Endothelial cell of umbilical vein (primary cell): ENCODE data around the gene GPR161. TPM values are rescaled to one million over a fixed set of nuclear protein-coding genes. Genes with fewer than 3 reads are reported as not detected.

Experiments
- BruUV-seq: library from RNA; stranded (reverse); fragments of 400-500 nt; replicated peaks from 2 replicates; lab custom pipeline; 2021; lab: Mats Ljungman, UMichigan
- CTCF ChIA-PET: fragments of 300-600, 350-600 bp; sonication (Branson Sonifier 250); formaldehyde crosslinking; loops from one replicate; lab custom pipeline; 2021; ENCODE audit warnings: antibody characterized with exemption, inconsistent platforms; lab: Charles Lee
- POLR2A ChIA-PET: fragments of 300-600, 350-600 bp; sonication (Branson Sonifier 250); formaldehyde crosslinking; loops from one replicate; lab custom pipeline; 2021; ENCODE audit warnings: antibody characterized with exemption, inconsistent platforms; lab: Charles Lee
- DNase-seq: peaks from one replicate; pipeline ENCODE4 v3.0.0-alpha.2; 2011; ENCODE audit warnings: low read depth, low spot score
- FAIRE-seq: peaks from 2 replicates; lab custom pipeline; 2011; peaks lifted over from hg19 to GRCh38; lab: Jason Lieb, UNC
- H2AFZ ChIP-seq: 2 replicates; pipeline ENCODE4 v1.6.0; 2012; ENCODE audit warnings: low read depth, low read length, control low read depth, inconsistent platforms
- H3K27ac ChIP-seq: 2 replicates; pipeline ENCODE4 v1.5.1; 2011; ENCODE audit warnings: low read depth, mild to moderate bottlenecking, control low read depth, low read length, moderate library complexity; ENCODE audit not compliant: insufficient read depth
- H3K27me3 ChIP-seq, 2 experiments: 2 replicates each; pipeline versions ENCODE4 v1.6.0 to v1.6.1; 2011; ENCODE audit warnings: low read length in 2 of 2, mixed read lengths in 1 of 2; ENCODE audit not compliant: control insufficient read depth in 2 of 2, insufficient read depth in 2 of 2
- H3K36me3 ChIP-seq, 2 experiments: 2 replicates in 1 of 2; 3 replicates in 1 of 2; pipeline ENCODE4 v1.5.1; 2011; ENCODE audit warnings: low read length in 2 of 2, mild to moderate bottlenecking in 1 of 2, moderate library complexity in 1 of 2; ENCODE audit not compliant: control insufficient read depth in 2 of 2, insufficient read depth in 2 of 2; ENCODE audit errors: extremely low read depth in 1 of 2
- H3K4me1 ChIP-seq: 3 replicates; pipeline ENCODE4 v1.5.1; 2011; ENCODE audit warnings: mild to moderate bottlenecking, low read length; ENCODE audit not compliant: control insufficient read depth, insufficient read depth; ENCODE audit errors: extremely low read depth
- H3K4me2 ChIP-seq: 2 replicates; pipeline ENCODE4 v1.6.1; 2011; ENCODE audit warnings: low read length, control low read depth, mixed read lengths; ENCODE audit not compliant: insufficient read depth
- H3K4me3 ChIP-seq, 3 experiments: fragments of 200-600 bp in 1 of 3; sonication (generic), shearing (Covaris generic) in 1 of 3; replicated peaks in 1 of 3; 2 replicates each; pipeline ENCODE4 v1.5.1; 2011 to 2016; ENCODE audit warnings: control low read depth in 3 of 3, low read length in 3 of 3, mild to moderate bottlenecking in 2 of 3, inconsistent platforms in 1 of 3, low read depth in 1 of 3, moderate library complexity in 1 of 3; ENCODE audit not compliant: insufficient read depth in 1 of 3
- H3K79me2 ChIP-seq: 2 replicates; pipeline ENCODE4 v1.6.0; 2012; ENCODE audit warnings: low read length, inconsistent platforms; ENCODE audit not compliant: control insufficient read depth, insufficient read depth
- H3K9ac ChIP-seq: replicated peaks from 2 replicates; pipeline ENCODE3; 2011; ENCODE audit warnings: low read length, control low read depth; ENCODE audit not compliant: insufficient read depth; ENCODE audit errors: extremely low read depth
- H3K9me1 ChIP-seq: replicated peaks from 3 replicates; pipeline ENCODE4 v1.6.0; 2011; ENCODE audit warnings: mild to moderate bottlenecking, low read length; ENCODE audit not compliant: control insufficient read depth, insufficient read depth; ENCODE audit errors: extremely low read depth
- H3K9me3 ChIP-seq: replicated peaks from 2 replicates; pipeline ENCODE4 v1.5.1; 2012; ENCODE audit warnings: low read length, inconsistent platforms; ENCODE audit not compliant: control insufficient read depth, insufficient read depth
- H4K20me1 ChIP-seq: replicated peaks from 2 replicates; pipeline ENCODE3; 2011; ENCODE audit warnings: mild to moderate bottlenecking, low read length; ENCODE audit not compliant: control insufficient read depth, insufficient read depth; ENCODE audit errors: extremely low read depth
- EZH2 ChIP-seq: IDR thresholded peaks from 2 replicates; pipeline ENCODE4 v1.6.1; 2012; ENCODE audit warnings: borderline replicate concordance, low read depth, mild to moderate bottlenecking, moderate library complexity, low read length, inconsistent platforms; ENCODE audit not compliant: severe bottlenecking
- FOS ChIP-seq: IDR thresholded peaks from 2 replicates; pipeline ENCODE4 v1.6.1; 2011; ENCODE audit warnings: mild to moderate bottlenecking, low read length, moderate library complexity, borderline replicate concordance; ENCODE audit not compliant: insufficient read depth
- GATA2 ChIP-seq: IDR thresholded peaks from 2 replicates; pipeline ENCODE4 v1.7.0; 2011; ENCODE audit warnings: low read depth, mild to moderate bottlenecking, moderate library complexity, mixed read lengths, low read length; ENCODE audit not compliant: insufficient read length, insufficient read depth
- JUN ChIP-seq: IDR thresholded peaks from 2 replicates; pipeline ENCODE4 v1.6.1; 2011; ENCODE audit warnings: borderline replicate concordance, low read depth; ENCODE audit not compliant: insufficient read length, insufficient read depth
- MAX ChIP-seq: IDR thresholded peaks from 2 replicates; pipeline ENCODE4 v1.6.1; 2011; ENCODE audit not compliant: insufficient read depth, insufficient read length
- MYC ChIP-seq: IDR thresholded peaks from one replicate; pipeline ENCODE4 v1.6.1; 2011; ENCODE audit warnings: mild to moderate bottlenecking, low read depth, low read length
- POLR2A ChIP-seq: IDR thresholded peaks from 2 replicates; pipeline ENCODE4 v1.6.1; 2012; ENCODE audit warnings: low read depth, mild to moderate bottlenecking, control low read depth, low read length
- POLR2AphosphoS5 ChIP-seq: IDR thresholded peaks from 2 replicates; pipeline ENCODE4 v1.6.1; 2012; ENCODE audit warnings: low read depth, mild to moderate bottlenecking, control low read depth, low read length, moderate library complexity; ENCODE audit not compliant: insufficient read depth
- dilution Hi-C: fragments of 300-500 bp; cut with MboI; formaldehyde crosslinking; loops from one replicate; pipeline ENCODE4 v1.15.0; 2019; ENCODE audit warnings: low sequenced_read_pairs; ENCODE audit not compliant: extremely low pct_ligation_motif_present
- intact Hi-C: fragments of 100-400 bp; cut with micrococcal nuclease; formaldehyde crosslinking; loops from one replicate; pipeline ENCODE4 v1.10.0; 2022
- polyA plus RNA-seq, 4 experiments: library from polyadenylated mRNA; depleted of rRNA in 3 of 4; stranded (reverse) in 3 of 4; unstranded in 1 of 4; fragments of >200 nt; gene quantifications; 2 replicates each; pipeline versions ENCODE4 v1.2.1 to v1.2.3, GENCODE V29; 2011 to 2012; ENCODE audit warnings: missing spikeins in 1 of 4
- total RNA-seq: library from RNA; stranded (reverse); gene quantifications from 2 replicates; pipeline ENCODE4 v1.2.3, GENCODE V29; 2021
- TF ChIP-seq, protein P1 (sequence below), 2 donors: IDR thresholded peaks; 1 replicate in 1 of 2; 2 replicates in 1 of 2; pipeline ENCODE4 v1.5.1; 2011; ENCODE audit warnings: low read length in 2 of 2, mild to moderate bottlenecking in 2 of 2, moderate library complexity in 2 of 2, control low read depth in 1 of 2, inconsistent platforms in 1 of 2, low read depth in 1 of 2; ENCODE audit not compliant: insufficient read depth in 1 of 2; ENCODE audit errors: extremely low read depth in 1 of 2

Gene GPR161
- total and polyA plus RNA-seq, 2 donors (not counting 3 experiments of a cell fraction or from before 2014, with no cell fraction given), result 34.7 to 36.5 TPM

- peaks cover 0 to 2% of the 10 kb centered on the region in 2 experiments for H3K36me3 ChIP-seq
- intact Hi-C loops (no loop called here), dilution Hi-C loops (no loop called here)
- no peaks in the 10 kb centered on the region for H4K20me1 ChIP-seq
- BruUV-seq, result no TSS peak
- no peaks in the 10 kb centered on the region for H3K4me1 ChIP-seq
- FAIRE-seq, result no peak
- CTCF ChIA-PET, result no interaction called here
- DNase-seq, result no peak
- no peak overlapping the region for H3K4me2 ChIP-seq
- H3K9me3 ChIP-seq, result no peaks in the 10 kb centered on the region
- no peaks in the 10 kb centered on the region for H3K9me1 ChIP-seq
- no peaks in the 10 kb centered on the region for H3K27me3 ChIP-seq
- TF ChIP-seq POLR2AphosphoS5, result no peak
- TF ChIP-seq JUN, result no peak
- TF ChIP-seq FOS, result no peak
- TF ChIP-seq POLR2A, result no peak
- TF ChIP-seq GATA2, result no peak
- TF ChIP-seq MAX, result no peak
- TF ChIP-seq MYC, result no peak
- TF ChIP-seq EZH2, result no peak
- TF ChIP-seq, protein P1, sequence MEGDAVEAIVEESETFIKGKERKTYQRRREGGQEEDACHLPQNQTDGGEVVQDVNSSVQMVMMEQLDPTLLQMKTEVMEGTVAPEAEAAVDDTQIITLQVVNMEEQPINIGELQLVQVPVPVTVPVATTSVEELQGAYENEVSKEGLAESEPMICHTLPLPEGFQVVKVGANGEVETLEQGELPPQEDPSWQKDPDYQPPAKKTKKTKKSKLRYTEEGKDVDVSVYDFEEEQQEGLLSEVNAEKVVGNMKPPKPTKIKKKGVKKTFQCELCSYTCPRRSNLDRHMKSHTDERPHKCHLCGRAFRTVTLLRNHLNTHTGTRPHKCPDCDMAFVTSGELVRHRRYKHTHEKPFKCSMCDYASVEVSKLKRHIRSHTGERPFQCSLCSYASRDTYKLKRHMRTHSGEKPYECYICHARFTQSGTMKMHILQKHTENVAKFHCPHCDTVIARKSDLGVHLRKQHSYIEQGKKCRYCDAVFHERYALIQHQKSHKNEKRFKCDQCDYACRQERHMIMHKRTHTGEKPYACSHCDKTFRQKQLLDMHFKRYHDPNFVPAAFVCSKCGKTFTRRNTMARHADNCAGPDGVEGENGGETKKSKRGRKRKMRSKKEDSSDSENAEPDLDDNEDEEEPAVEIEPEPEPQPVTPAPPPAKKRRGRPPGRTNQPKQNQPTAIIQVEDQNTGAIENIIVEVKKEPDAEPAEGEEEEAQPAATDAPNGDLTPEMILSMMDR (IDR thresholded peaks at IDR 0.05; ENCODE audit: extremely low read depth in 1 of 2, insufficient read depth in 1 of 2, low read depth in 1 of 2, low read length in 2 of 2), result no peak
- H2AFZ ChIP-seq, result no peak overlapping the region
- no peak overlapping the region for H3K9ac ChIP-seq
- POLR2A ChIA-PET, result no interaction called here
- no peak overlapping the region for H3K4me3 ChIP-seq
- no peaks in the 10 kb centered on the region for H3K79me2 ChIP-seq
- no peak overlapping the region for H3K27ac ChIP-seq
Observed at GRCh38 chr1:168119750-168120149, 17.0 kb downstream of the GPR161 start.
